Left lung (tissue), 10 donors: ENCODE data around the gene HDDC3. TPM values are rescaled to one million over a fixed set of nuclear protein-coding genes. Genes with fewer than 3 reads are reported as not detected.

Source experiments
- ATAC-seq: fragments of 200-7000 bp; cut with Tn5 transposase; one replicate; pipeline ENCODE4 v1.9.1; 2020; ENCODE audit warnings: moderate library complexity
- DNase-seq, 4 donors: peaks; one replicate each; pipeline ENCODE4 v3.0.0-alpha.2; 2013 to 2020
- H3K27ac ChIP-seq, 2 donors: fragments of 200-600 bp; sonication (generic) in 1 of 2; one replicate each; pipeline versions ENCODE4 v1.5.0 to v1.8.0; 2020 to 2021
- H3K27me3 ChIP-seq, 2 donors: fragments of 200-600 bp; sonication (generic) in 1 of 2; one replicate each; pipeline versions ENCODE4 v1.5.0 to v1.8.0; 2020 to 2021
- H3K36me3 ChIP-seq, 2 donors: fragments of 200-600 bp; sonication (generic) in 1 of 2; one replicate each; pipeline versions ENCODE4 v1.5.0 to v1.8.0; 2020 to 2021
- H3K4me1 ChIP-seq, 2 donors: fragments of 200-600 bp; one replicate each; pipeline ENCODE4 v1.8.0; 2021
- H3K4me3 ChIP-seq, 2 donors: fragments of 200-600 bp; sonication (generic) in 1 of 2; one replicate each; pipeline versions ENCODE4 v1.5.0 to v1.8.0; 2020 to 2021; ENCODE audit warnings: mild to moderate bottlenecking in 1 of 2
- H3K9me3 ChIP-seq, 2 donors: fragments of 200-600 bp; sonication (generic) in 1 of 2; one replicate each; pipeline versions ENCODE4 v1.5.0 to v1.8.0; 2020 to 2021
- intact Hi-C, 2 donors: fragments of 100-400 bp; cut with DNase I; formaldehyde crosslinking; loops; one replicate each; pipeline versions ENCODE4 v1.11.2 to v1.14.2; 2022
- polyA plus RNA-seq, 6 donors: library from polyadenylated mRNA; unstranded; fragments of 120-200 nt; gene quantifications; one replicate each; pipeline ENCODE4 v1.2.1, GENCODE V29; 2013; ENCODE audit not compliant: insufficient read length in 6 of 6
- total RNA-seq, 2 donors: library from RNA; stranded (reverse); fragmentation: NEBNext Ultra II Directional; extraction: Animal tissue kit (Norgen Biotek cat#: 25700); gene quantifications; one replicate each; pipeline ENCODE4 v1.2.1, GENCODE V29; 2021
- TF ChIP-seq, protein P1 (sequence below), 2 donors: fragments of 200-600 bp; sonication (generic) in 1 of 2; IDR thresholded peaks; one replicate each; pipeline versions ENCODE4 v1.5.0 to v1.8.0; 2021; ENCODE audit warnings: antibody characterized with exemption in 2 of 2
- donor health status: DM: no; HTN: yes; CAD: no.
- donor health status: DM: no; HTN: no; CAD: no.

HDDC3 gene
- total and polyA plus RNA-seq, 8 donors = 10.3 to 15.9 (median 13.2) TPM

DNA sequence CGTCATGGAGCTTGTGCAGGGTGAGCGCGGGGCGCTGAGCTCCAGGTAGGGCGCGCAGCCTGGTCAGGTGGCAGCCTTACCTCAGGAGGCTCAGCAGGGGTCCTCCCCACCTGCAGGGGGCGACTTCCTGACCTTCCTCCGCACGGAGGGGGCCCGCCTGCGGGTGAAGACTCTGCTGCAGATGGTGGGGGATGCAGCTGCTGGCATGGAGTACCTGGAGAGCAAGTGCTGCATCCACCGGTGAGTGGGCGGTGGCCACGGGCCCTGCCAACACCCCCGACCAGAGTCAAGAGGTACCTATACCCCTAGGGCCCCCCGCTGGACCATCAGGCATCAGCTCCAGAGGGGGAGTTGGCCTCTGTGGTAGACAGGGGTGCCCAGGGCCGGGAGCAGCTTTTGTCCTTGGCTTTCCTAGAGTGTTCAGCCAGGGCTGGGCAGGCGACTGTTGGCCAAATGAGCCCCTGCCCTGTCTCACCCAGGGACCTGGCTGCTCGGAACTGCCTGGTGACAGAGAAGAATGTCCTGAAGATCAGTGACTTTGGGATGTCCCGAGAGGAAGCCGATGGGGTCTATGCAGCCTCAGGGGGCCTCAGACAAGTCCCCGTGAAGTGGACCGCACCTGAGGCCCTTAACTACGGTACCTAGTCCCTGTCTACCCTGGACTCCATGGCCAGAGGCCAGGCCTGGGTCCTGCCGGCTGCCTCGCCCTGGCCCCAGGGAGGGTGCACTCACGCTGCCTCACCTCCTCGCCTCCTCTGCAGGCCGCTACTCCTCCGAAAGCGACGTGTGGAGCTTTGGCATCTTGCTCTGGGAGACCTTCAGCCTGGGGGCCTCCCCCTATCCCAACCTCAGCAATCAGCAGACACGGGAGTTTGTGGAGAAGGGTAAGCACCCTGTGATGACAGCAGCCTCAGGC, 38.9 kb downstream of the HDDC3 start:
- TF ChIP-seq, protein P1, sequence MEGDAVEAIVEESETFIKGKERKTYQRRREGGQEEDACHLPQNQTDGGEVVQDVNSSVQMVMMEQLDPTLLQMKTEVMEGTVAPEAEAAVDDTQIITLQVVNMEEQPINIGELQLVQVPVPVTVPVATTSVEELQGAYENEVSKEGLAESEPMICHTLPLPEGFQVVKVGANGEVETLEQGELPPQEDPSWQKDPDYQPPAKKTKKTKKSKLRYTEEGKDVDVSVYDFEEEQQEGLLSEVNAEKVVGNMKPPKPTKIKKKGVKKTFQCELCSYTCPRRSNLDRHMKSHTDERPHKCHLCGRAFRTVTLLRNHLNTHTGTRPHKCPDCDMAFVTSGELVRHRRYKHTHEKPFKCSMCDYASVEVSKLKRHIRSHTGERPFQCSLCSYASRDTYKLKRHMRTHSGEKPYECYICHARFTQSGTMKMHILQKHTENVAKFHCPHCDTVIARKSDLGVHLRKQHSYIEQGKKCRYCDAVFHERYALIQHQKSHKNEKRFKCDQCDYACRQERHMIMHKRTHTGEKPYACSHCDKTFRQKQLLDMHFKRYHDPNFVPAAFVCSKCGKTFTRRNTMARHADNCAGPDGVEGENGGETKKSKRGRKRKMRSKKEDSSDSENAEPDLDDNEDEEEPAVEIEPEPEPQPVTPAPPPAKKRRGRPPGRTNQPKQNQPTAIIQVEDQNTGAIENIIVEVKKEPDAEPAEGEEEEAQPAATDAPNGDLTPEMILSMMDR (IDR thresholded peaks at IDR 0.05) = no peak
- Histone ChIP-seq H3K27me3 (no peaks in the 10 kb centered on the region), H3K36me3 (peaks cover 0 to 85% of the 10 kb centered on the region in 2 donors), H3K4me1 (peaks cover 0 to 15% of the 10 kb centered on the region in 2 donors), H3K4me3 (no peak overlapping the region), H3K27ac (no peak overlapping the region), H3K9me3 (no peaks in the 10 kb centered on the region)
- intact Hi-C loops = no loop called here
- DNase-seq (peak in 1 of 4 donors; percentile 70), ATAC-seq (no peak)

DNA sequence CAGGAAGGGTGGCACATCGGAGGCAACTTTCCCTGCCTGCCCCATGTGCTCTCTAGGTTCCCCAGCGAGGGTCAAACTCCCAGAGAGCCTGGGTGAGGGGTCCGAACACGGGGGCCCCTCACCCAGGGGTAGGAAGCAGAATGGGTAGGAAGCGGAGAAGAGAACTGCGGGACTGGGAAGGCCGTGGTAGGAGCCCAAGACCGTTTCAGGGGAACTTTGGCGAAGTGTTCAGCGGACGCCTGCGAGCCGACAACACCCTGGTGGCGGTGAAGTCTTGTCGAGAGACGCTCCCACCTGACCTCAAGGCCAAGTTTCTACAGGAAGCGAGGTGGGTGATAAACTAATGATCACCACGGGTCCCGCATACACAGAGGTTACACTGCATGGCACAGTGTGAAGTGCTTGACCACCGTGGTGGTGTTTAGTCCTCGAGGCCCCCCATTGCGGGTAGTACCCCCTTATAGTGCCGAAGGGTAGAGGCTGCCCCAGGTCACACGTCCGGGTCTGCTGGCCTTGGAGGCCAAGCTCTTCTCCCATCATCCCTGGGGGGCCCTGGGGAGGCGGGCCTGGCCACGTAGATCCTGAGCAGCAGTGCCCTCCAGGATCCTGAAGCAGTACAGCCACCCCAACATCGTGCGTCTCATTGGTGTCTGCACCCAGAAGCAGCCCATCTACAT, 39.7 kb downstream of the HDDC3 start:
- ATAC-seq (no peak), DNase-seq (peak in 1 of 4 donors; percentile 23)
- peaks cover 0 to 93% of the 10 kb centered on the region in 2 donors for H3K36me3 ChIP-seq
- H3K9me3 ChIP-seq = no peaks in the 10 kb centered on the region
- no peaks in the 10 kb centered on the region for H3K27me3 ChIP-seq
- intact Hi-C loops = no loop called here
- TF ChIP-seq, protein P1 (IDR thresholded peaks at IDR 0.05) = no peak
- peaks cover 0 to 15% of the 10 kb centered on the region in 2 donors for H3K4me1 ChIP-seq
- no peak overlapping the region for H3K27ac ChIP-seq
- no peak overlapping the region for H3K4me3 ChIP-seq

DNA sequence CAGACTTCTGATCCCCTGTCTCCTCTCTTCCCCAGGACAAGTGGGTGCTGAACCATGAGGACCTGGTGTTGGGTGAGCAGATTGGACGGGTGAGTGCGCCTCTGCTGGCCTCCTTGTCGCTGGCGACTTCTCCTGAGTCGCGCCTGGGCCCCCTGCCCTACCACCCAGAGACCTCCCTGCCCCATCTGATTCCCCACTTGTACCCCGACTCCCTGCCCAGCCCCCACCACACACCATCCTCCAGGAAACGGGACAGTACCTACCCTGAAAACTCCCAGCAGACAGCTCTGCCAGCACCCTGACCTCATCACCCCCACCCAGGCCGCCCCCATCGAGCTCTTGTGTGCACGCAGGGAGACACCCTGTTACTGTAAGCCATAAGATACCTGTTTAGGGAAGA, 40.3 kb downstream of the HDDC3 start:
- peaks cover 0 to 99% of the 10 kb centered on the region in 2 donors for H3K36me3 ChIP-seq
- no peaks in the 10 kb centered on the region for H3K27me3 ChIP-seq
- H3K4me3 ChIP-seq = no peak overlapping the region
- H3K9me3 ChIP-seq = no peaks in the 10 kb centered on the region
- intact Hi-C loops = no loop called here
- ATAC-seq (no peak), DNase-seq (peak in 1 of 4 donors; percentile 45)
- peaks cover 0 to 15% of the 10 kb centered on the region in 2 donors for H3K4me1 ChIP-seq
- H3K27ac ChIP-seq = no peak overlapping the region
- TF ChIP-seq, protein P1 (IDR thresholded peaks at IDR 0.05) = no peak

DNA sequence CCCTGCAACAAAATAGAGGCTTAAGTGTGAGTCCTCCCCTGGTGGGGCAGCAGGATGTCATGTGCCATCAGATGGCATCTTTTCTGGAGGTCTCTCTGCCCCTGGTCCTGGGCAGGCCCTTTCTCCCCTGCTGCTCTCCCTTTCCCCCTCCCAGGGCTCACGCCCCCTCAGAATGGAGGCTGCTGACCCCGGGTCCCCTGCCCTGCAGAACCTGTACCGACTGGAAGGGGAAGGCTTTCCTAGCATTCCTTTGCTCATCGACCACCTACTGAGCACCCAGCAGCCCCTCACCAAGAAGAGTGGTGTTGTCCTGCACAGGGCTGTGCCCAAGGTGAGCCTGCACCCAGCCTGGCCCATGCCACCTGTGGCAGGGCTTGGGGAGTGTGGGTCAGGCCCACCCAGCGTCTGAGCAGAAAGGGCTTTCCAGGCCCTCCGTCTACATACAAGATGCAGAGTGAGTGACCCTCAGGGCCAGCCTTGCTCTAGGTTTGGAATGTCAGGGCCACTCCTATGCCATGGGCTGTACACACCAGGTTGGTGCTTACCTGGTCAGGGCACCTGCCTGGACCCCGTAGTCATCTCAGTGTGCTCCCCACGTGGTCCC, 40.9 kb downstream of the HDDC3 start:
- no peaks in the 10 kb centered on the region for H3K27me3 ChIP-seq
- H3K9me3 ChIP-seq = no peaks in the 10 kb centered on the region
- peaks cover 3 to 20% of the 10 kb centered on the region in 2 donors for H3K4me1 ChIP-seq
- ATAC-seq (no peak), DNase-seq (peak in 1 of 4 donors; percentile 49)
- TF ChIP-seq, protein P1 (IDR thresholded peaks at IDR 0.05) = no peak
- intact Hi-C loops = no loop called here
- H3K36me3 ChIP-seq = peaks cover 0 to 100% of the 10 kb centered on the region in 2 donors
- H3K4me3 ChIP-seq = no peak overlapping the region
- H3K27ac ChIP-seq = no peak overlapping the region
